ENCODE results near the gene ADARB1. TPM values are rescaled to one million over a fixed set of nuclear protein-coding genes. Genes with fewer than 3 reads are reported as not detected.

Gene ADARB1
- total RNA-seq, 1 experiment from 2014 or later = 15.8 TPM

GRCh38 chr21:45265721-45266517 is 191.5 kb downstream of the ADARB1 start:
- H2AK5ac ChIP-seq (ENCODE audit: insufficient read length, low read length) = no peak overlapping the region
- no peak overlapping the region for H2BK5ac ChIP-seq (ENCODE audit: insufficient read length, low read length)
- H3K79me2 ChIP-seq (ENCODE audit: insufficient read depth, low read length) = no peaks in the 10 kb centered on the region
- H3K4me1 ChIP-seq (ENCODE audit: insufficient read depth, low read length) = no peaks in the 10 kb centered on the region
- H3K27me3 ChIP-seq (ENCODE audit: insufficient read depth, low read length) = no peaks in the 10 kb centered on the region
- H2BK15ac ChIP-seq (ENCODE audit: low read depth, low read length) = no peak overlapping the region
- Mint-ChIP-seq H3K27ac (no peak overlapping the region), H3K27me3 (ENCODE audit: low read depth) (no peaks in the 10 kb centered on the region), H3K9me3 (peaks cover 2 to 4% of the 10 kb centered on the region in 2 experiments; a peak in 2 of 5 replicates), H3K4me1 (no peaks in the 10 kb centered on the region), H3K4me3 (no peak overlapping the region), H3K36me3 (ENCODE audit: insufficient read depth in 1 of 3, low read depth in 3 of 3) (peaks cover 36 to 60% (median 54%) of the 10 kb centered on the region in 3 experiments)
- no peak overlapping the region for H3K14ac ChIP-seq (ENCODE audit: insufficient read depth, low read length)
- DNase-seq = peak; percentile 14
- H3K27ac ChIP-seq (ENCODE audit: insufficient read length, low read depth, low read length) = no peak overlapping the region
- H3K18ac ChIP-seq (ENCODE audit: insufficient read length, low read depth, low read length) = no peak overlapping the region
- H2BK12ac ChIP-seq (ENCODE audit: insufficient read length, low read depth, low read length) = no peak overlapping the region
- no peak overlapping the region for H3K56ac ChIP-seq (ENCODE audit: insufficient read length, low read depth, low read length)
- H3K9ac ChIP-seq (ENCODE audit: extremely low read depth, insufficient read length, low read length) = no peak overlapping the region
- H3K23ac ChIP-seq (ENCODE audit: insufficient read length, low read depth, low read length) = no peak overlapping the region
- WGBS (ENCODE audit: extremely low coverage, insufficient read length, low lambda C conversion rate) = no CpG with 5 or more reads among the region's 36 CpGs
- H3K9me3 ChIP-seq (ENCODE audit: control insufficient read depth, low read depth, low read length) = no peaks in the 10 kb centered on the region
- H3K23me2 ChIP-seq (ENCODE audit: insufficient read length, low read depth, low read length, poor library complexity, severe bottlenecking) = no peaks in the 10 kb centered on the region
- no peaks in the 10 kb centered on the region for H4K20me1 ChIP-seq (ENCODE audit: control insufficient read depth, insufficient read depth, insufficient read length)
- H2BK120ac ChIP-seq (ENCODE audit: low read depth, low read length, poor library complexity, severe bottlenecking) = no peak overlapping the region
- H3K4ac ChIP-seq (ENCODE audit: low read depth, low read length) = no peak overlapping the region
- H4K8ac ChIP-seq (replicated peaks; ENCODE audit: insufficient read length, low read depth, low read length) = no peak overlapping the region
- no peak overlapping the region for H4K5ac ChIP-seq (ENCODE audit: insufficient read length, low read depth, low read length)
- H4K91ac ChIP-seq (ENCODE audit: insufficient read length, low read depth, low read length) = no peak overlapping the region
- no peaks in the 10 kb centered on the region for H3K79me1 ChIP-seq (ENCODE audit: insufficient read depth, low read depth, low read length, poor library complexity, severe bottlenecking)
- H2AFZ ChIP-seq (ENCODE audit: low read length) = no peak overlapping the region
- H3T11ph ChIP-seq (ENCODE audit: low read length) = no peak overlapping the region
- H2BK20ac ChIP-seq (ENCODE audit: low read depth, low read length, poor library complexity, severe bottlenecking) = no peak overlapping the region
- H3K4me2 ChIP-seq (ENCODE audit: insufficient read depth, insufficient read length, low read length) = no peak overlapping the region
- TF ChIP-seq CTCF (conservative IDR thresholded peaks at IDR 0.05) = no peak
